H1 (cell line): ENCODE results near the gene PRDM2. TPM values are rescaled to one million over a fixed set of nuclear protein-coding genes. Genes with fewer than 3 reads are reported as not detected.

Source experiments
- CTCF ChIA-PET: fragments of 300-600 bp; sonication (Branson Sonifier 250); formaldehyde crosslinking; loops from one replicate; lab custom pipeline; 2021; ENCODE audit not compliant: partially characterized antibody; lab: Charles Lee
- POLR2A ChIA-PET: fragments of 300-600 bp; sonication (Branson Sonifier 250); formaldehyde crosslinking; loops from one replicate; lab custom pipeline; 2021; ENCODE audit warnings: inconsistent platforms; ENCODE audit not compliant: partially characterized antibody; lab: Charles Lee
- DNase-seq, 2 experiments: peaks; one replicate each; pipeline versions ENCODE4 v3.0.0 to v3.0.0-alpha.2; 2010 to 2022; ENCODE audit warnings: low spot score in 2 of 2, low read depth in 1 of 2, mixed read lengths in 1 of 2
- FAIRE-seq: peaks from 2 replicates; lab custom pipeline; 2011; peaks lifted over from hg19 to GRCh38; lab: Jason Lieb, UNC
- H2AFZ ChIP-seq: 2 replicates; pipeline ENCODE4 v1.8.1; 2012; ENCODE audit warnings: low read length, inconsistent platforms
- H2AK5ac ChIP-seq: 2 replicates; pipeline ENCODE4 v1.6.1; 2013; ENCODE audit warnings: low read depth, low read length
- H2BK120ac ChIP-seq: replicated peaks from 2 replicates; pipeline ENCODE3; 2013; ENCODE audit warnings: low read depth, low read length, inconsistent platforms
- H2BK12ac ChIP-seq: 2 replicates; pipeline ENCODE4 v1.6.1; 2013; ENCODE audit warnings: low read depth, low read length
- H2BK15ac ChIP-seq: 2 replicates; pipeline ENCODE4 v1.6.1; 2013; ENCODE audit warnings: low read length
- H2BK20ac ChIP-seq: 2 replicates; pipeline ENCODE4 v1.6.1; 2013; ENCODE audit warnings: low read length
- H2BK5ac ChIP-seq: 2 replicates; pipeline ENCODE4 v1.6.1; 2013; ENCODE audit warnings: low read depth, low read length
- H3K14ac ChIP-seq: 2 replicates; pipeline ENCODE4 v1.6.1; 2013; ENCODE audit warnings: inconsistent platforms; ENCODE audit not compliant: insufficient read length
- H3K18ac ChIP-seq: 2 replicates; pipeline ENCODE4 v1.6.1; 2013; ENCODE audit warnings: low read length; ENCODE audit errors: extremely low read depth
- H3K23ac ChIP-seq: 2 replicates; pipeline ENCODE4 v1.6.1; 2013; ENCODE audit warnings: inconsistent platforms; ENCODE audit not compliant: insufficient read length
- H3K23me2 ChIP-seq: 2 replicates; pipeline ENCODE4 v1.6.1; 2013; ENCODE audit warnings: low read depth, low read length
- H3K27ac ChIP-seq: 2 replicates; pipeline ENCODE4 v1.6.1; 2011; ENCODE audit warnings: low read depth, low read length, inconsistent platforms
- H3K27me3 ChIP-seq, 4 experiments: replicated peaks in 1 of 4; 1 replicate in 1 of 4; 2 replicates in 3 of 4; pipeline versions ENCODE4 v1.6.1 to v1.8.1; 2011 to 2013; ENCODE audit warnings: low read length in 3 of 4, mild to moderate bottlenecking in 3 of 4, inconsistent platforms in 2 of 4, mixed read lengths in 2 of 4, moderate library complexity in 1 of 4; ENCODE audit not compliant: control insufficient read depth in 3 of 4, insufficient read depth in 3 of 4; ENCODE audit errors: extremely low read depth in 1 of 4
- H3K36me3 ChIP-seq, 4 experiments: 2 replicates each; pipeline versions ENCODE4 v1.6.1 to v1.8.1; 2011 to 2013; ENCODE audit warnings: mild to moderate bottlenecking in 4 of 4, low read length in 3 of 4, moderate library complexity in 2 of 4, control low read depth in 1 of 4, inconsistent platforms in 1 of 4; ENCODE audit not compliant: insufficient read depth in 4 of 4, control insufficient read depth in 2 of 4
- H3K4ac ChIP-seq: replicated peaks from 2 replicates; pipeline ENCODE3; 2013; ENCODE audit warnings: low read length, low read depth, mixed read lengths, inconsistent platforms; ENCODE audit not compliant: insufficient read length
- H3K4me1 ChIP-seq, 4 experiments: replicated peaks in 1 of 4; 1 replicate in 1 of 4; 2 replicates in 3 of 4; pipeline versions ENCODE4 v1.6.1 to v1.8.1; 2011 to 2013; ENCODE audit warnings: low read length in 3 of 4, inconsistent platforms in 2 of 4, mixed read lengths in 1 of 4; ENCODE audit not compliant: insufficient read depth in 4 of 4, control insufficient read depth in 3 of 4
- H3K4me2 ChIP-seq, 2 experiments: 2 replicates each; pipeline versions ENCODE4 v1.6.1 to v1.8.1; 2011 to 2013; ENCODE audit warnings: low read depth in 2 of 2, low read length in 2 of 2, control low read depth in 1 of 2, inconsistent platforms in 1 of 2, mild to moderate bottlenecking in 1 of 2; ENCODE audit not compliant: insufficient read depth in 1 of 2
- H3K4me3 ChIP-seq, 4 experiments: fragments of 200-600, 300-600 bp in 1 of 4; sonication (generic), shearing (Covaris generic), sonication (Bioruptor Twin) in 1 of 4; 2 replicates each; pipeline versions ENCODE4 v1.5.1 to v1.8.1; 2011 to 2016; ENCODE audit warnings: low read length in 4 of 4, low read depth in 3 of 4, control low read depth in 2 of 4, inconsistent platforms in 2 of 4, mild to moderate bottlenecking in 2 of 4, mixed read lengths in 1 of 4, moderate library complexity in 1 of 4; ENCODE audit not compliant: insufficient read depth in 2 of 4; ENCODE audit errors: extremely low read depth in 1 of 4
- H3K56ac ChIP-seq: replicated peaks from 2 replicates; pipeline ENCODE3; 2013; ENCODE audit warnings: low read depth, mild to moderate bottlenecking, mixed read lengths, low read length, inconsistent platforms; ENCODE audit not compliant: insufficient read length
- H3K79me1 ChIP-seq: 2 replicates; pipeline ENCODE4 v1.6.1; 2013; ENCODE audit warnings: low read depth, low read length, control low read depth
- H3K79me2 ChIP-seq, 2 experiments: 2 replicates each; pipeline versions ENCODE4 v1.6.1 to v1.8.1; 2012 to 2013; ENCODE audit warnings: low read length in 2 of 2, mild to moderate bottlenecking in 2 of 2, inconsistent platforms in 1 of 2; ENCODE audit not compliant: insufficient read depth in 2 of 2, control insufficient read depth in 1 of 2
- H3K9ac ChIP-seq, 4 experiments: replicated peaks in 1 of 4; 1 replicate in 1 of 4; 2 replicates in 3 of 4; pipeline versions ENCODE4 v1.6.1 to v1.8.1; 2011 to 2013; ENCODE audit warnings: low read depth in 3 of 4, low read length in 3 of 4, control low read depth in 2 of 4, mild to moderate bottlenecking in 2 of 4, moderate library complexity in 2 of 4, inconsistent platforms in 1 of 4; ENCODE audit errors: extremely low read depth in 1 of 4
- H3K9me3 ChIP-seq, 2 experiments: 2 replicates each; pipeline versions ENCODE4 v1.6.1 to v1.8.1; 2012 to 2013; ENCODE audit warnings: mild to moderate bottlenecking in 2 of 2, moderate library complexity in 2 of 2, control low read depth in 1 of 2, inconsistent platforms in 1 of 2, low read depth in 1 of 2, low read length in 1 of 2, mixed read lengths in 1 of 2; ENCODE audit not compliant: insufficient read depth in 2 of 2
- H4K20me1 ChIP-seq, 2 experiments: replicated peaks in 1 of 2; 2 replicates each; pipeline versions ENCODE3 to v1.8.1; 2011 to 2013; ENCODE audit warnings: inconsistent platforms in 2 of 2, low read length in 2 of 2, mild to moderate bottlenecking in 1 of 2; ENCODE audit not compliant: insufficient read depth in 2 of 2, control insufficient read depth in 1 of 2
- H4K5ac ChIP-seq: 2 replicates; pipeline ENCODE4 v1.6.1; 2013; ENCODE audit warnings: low read length, low read depth, mixed read lengths, inconsistent platforms; ENCODE audit not compliant: insufficient read length
- H4K8ac ChIP-seq: 2 replicates; pipeline ENCODE4 v1.8.0; 2013; ENCODE audit warnings: mild to moderate bottlenecking, moderate library complexity, low read length, inconsistent platforms; ENCODE audit not compliant: insufficient read depth; ENCODE audit errors: extremely low read depth
- H4K91ac ChIP-seq: replicated peaks from 2 replicates; pipeline ENCODE3; 2013; ENCODE audit warnings: low read length, mixed read lengths, inconsistent platforms; ENCODE audit not compliant: insufficient read length
- ASH2L ChIP-seq: fragments of 200-600, 300-600 bp; sonication (generic); IDR thresholded peaks from one replicate; pipeline ENCODE4 v1.7.1; 2017; ENCODE audit warnings: low read length
- CHD1 ChIP-seq: IDR thresholded peaks from 2 replicates; pipeline ENCODE4 v1.6.1; 2012; ENCODE audit warnings: low read depth, low read length, improper control_type of control experiment
- FOSL1 ChIP-seq: IDR thresholded peaks from 2 replicates; pipeline ENCODE4 v1.6.1; 2011; ENCODE audit warnings: mild to moderate bottlenecking, low read depth, low read length, moderate library complexity; ENCODE audit not compliant: insufficient read depth
- HDAC6 ChIP-seq: IDR thresholded peaks from one replicate; pipeline ENCODE4 v1.7.1; 2012; ENCODE audit warnings: low read depth, mild to moderate bottlenecking, inconsistent platforms, low read length, moderate library complexity
- POLR2AphosphoS5 ChIP-seq: IDR thresholded peaks from 2 replicates; pipeline ENCODE4 v1.6.1; 2011; ENCODE audit warnings: low read depth, low read length
- RBBP5 ChIP-seq: IDR thresholded peaks from 2 replicates; pipeline ENCODE4 v1.7.1; 2012; ENCODE audit warnings: low read depth, mild to moderate bottlenecking, inconsistent platforms, low read length, moderate library complexity, borderline replicate concordance
- SP4 ChIP-seq: IDR thresholded peaks from 2 replicates; pipeline ENCODE4 v1.6.1; 2012; ENCODE audit warnings: low read length, inconsistent platforms
- SRF ChIP-seq: IDR thresholded peaks from 2 replicates; pipeline ENCODE4 v1.6.1; 2011; ENCODE audit warnings: mild to moderate bottlenecking, low read depth, low read length, moderate library complexity
- WGBS, 2 experiments: shearing (Covaris generic) in 1 of 2; methylation state at CpG; one replicate each; pipeline versions ENCODE4 v1.1.6 to v1.1.7; 2013 to 2015; ENCODE audit warnings: low lambda C conversion rate in 2 of 2, mixed read lengths in 2 of 2, inconsistent platforms in 1 of 2, low coverage in 1 of 2, missing lambda C conversion rate in 1 of 2; ENCODE audit not compliant: insufficient replicate concordance in 2 of 2, insufficient coverage in 1 of 2, insufficient read length in 1 of 2; ENCODE audit errors: extremely low coverage in 1 of 2, missing lambda C conversion rate in 1 of 2; 5-methylcytosine and 5-hydroxymethylcytosine counted together
- polyA plus RNA-seq, 7 experiments: library from polyadenylated mRNA; depleted of rRNA in 3 of 7; stranded (reverse) in 5 of 7; unstranded in 2 of 7; fragments of >200 nt in 5 of 7; fragments of 200-250 nt in 2 of 7; gene quantifications; 1 replicate in 5 of 7; 2 replicates in 1 of 7; 4 replicates in 1 of 7; pipeline versions ENCODE4 v1.2.1 to v1.2.3, GENCODE V29; 2011 to 2013; ENCODE audit warnings: missing spikeins in 2 of 7, mixed read lengths in 2 of 7
- total RNA-seq: library from RNA; stranded (reverse); fragmentation: NEBNext Ultra II Directional; extraction: Animal tissue kit (Norgen Biotek cat#: 25700); gene quantifications from 2 replicates; pipeline ENCODE4 v1.2.1, GENCODE V29; 2021
- TF ChIP-seq, protein P1 (sequence below): IDR thresholded peaks from 2 replicates; pipeline ENCODE4 v1.6.1; 2012; ENCODE audit warnings: inconsistent platforms

The PRDM2 gene
- total and polyA plus RNA-seq, 2 of the 8 experiments (the other 6 are each of a cell fraction or from before 2014, with no cell fraction given): 5.8 to 21.2 TPM

DNA sequence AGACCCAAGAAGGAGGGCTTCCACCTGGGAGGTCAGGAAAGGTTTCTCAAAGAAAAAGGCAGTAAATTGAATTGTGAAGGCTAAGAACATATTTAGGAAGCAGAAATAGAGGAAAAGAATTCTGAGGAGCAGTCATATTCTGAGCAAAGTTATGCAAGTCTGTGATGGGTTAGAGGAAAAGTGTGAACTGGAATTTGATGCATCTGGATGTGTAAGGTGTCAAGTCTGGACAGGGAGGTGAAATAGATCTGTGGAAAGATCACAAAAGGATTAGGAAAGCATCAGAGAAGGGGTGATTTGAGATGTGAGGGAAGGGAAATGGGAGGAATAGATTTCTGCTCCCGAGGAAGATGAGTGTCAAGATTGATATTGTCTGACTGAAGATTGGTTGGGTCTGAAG lies 18.1 kb upstream of the PRDM2 start:
- H3K23ac ChIP-seq: no peak overlapping the region
- H4K20me1 ChIP-seq: no peaks in the 10 kb centered on the region
- no peaks in the 10 kb centered on the region; a peak in 1 of 4 replicates for H3K9me3 ChIP-seq
- POLR2A ChIA-PET: no interaction called here
- no peak overlapping the region for H2AFZ ChIP-seq
- WGBS, 2 experiments: 86% methylated on average over 1 of the region's 1 CpG; no CpG with 5 or more reads in 1 of the 2 experiments
- no peak overlapping the region for H3K14ac ChIP-seq
- no peak overlapping the region for H4K91ac ChIP-seq
- no peak overlapping the region for H3K4me3 ChIP-seq
- H3K79me2 ChIP-seq: no peaks in the 10 kb centered on the region
- H2BK5ac ChIP-seq: no peak overlapping the region
- H2BK12ac ChIP-seq: no peak overlapping the region
- no peak overlapping the region for H3K9ac ChIP-seq
- no peak overlapping the region for H3K56ac ChIP-seq
- no peak overlapping the region for H3K4me2 ChIP-seq
- no peaks in the 10 kb centered on the region for H3K23me2 ChIP-seq
- no peaks in the 10 kb centered on the region for H3K79me1 ChIP-seq
- no peak overlapping the region for H2BK120ac ChIP-seq
- H4K5ac ChIP-seq: no peak overlapping the region
- no peak overlapping the region for H2BK15ac ChIP-seq
- no peaks in the 10 kb centered on the region for H3K27me3 ChIP-seq
- TF ChIP-seq SRF (no peak), POLR2AphosphoS5 (no peak), SP4 (no peak), CHD1 (no peak), HDAC6 (no peak), RBBP5 (no peak), FOSL1 (no peak), ASH2L (no peak)
- TF ChIP-seq, protein P1, sequence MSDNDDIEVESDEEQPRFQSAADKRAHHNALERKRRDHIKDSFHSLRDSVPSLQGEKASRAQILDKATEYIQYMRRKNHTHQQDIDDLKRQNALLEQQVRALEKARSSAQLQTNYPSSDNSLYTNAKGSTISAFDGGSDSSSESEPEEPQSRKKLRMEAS: no peak
- DNase-seq: no peak
- no peaks in the 10 kb centered on the region for H3K4me1 ChIP-seq
- no peak overlapping the region for H3K4ac ChIP-seq
- H3K27ac ChIP-seq: no peak overlapping the region
- no peak for FAIRE-seq
- CTCF ChIA-PET: interaction anchor here (0.7 kb wide), 1 partner anchor 78 kb away, joined by 3 read pairs; no protein-coding TSS in a partner anchor
- H2AK5ac ChIP-seq: no peak overlapping the region
- H3K36me3 ChIP-seq: no peaks in the 10 kb centered on the region
- no peak overlapping the region for H2BK20ac ChIP-seq
- H3K18ac ChIP-seq: no peak overlapping the region
- H4K8ac ChIP-seq: no peak overlapping the region
